Transverse colon (tissue), 4 donors: ENCODE measurements around the gene RTTN.

Experiments
- CTCF ChIP-seq, 5 experiments: fragments of 200-600 bp in 3 of 5; fragments of 450-650 bp in 2 of 5; sonication (generic) in 3 of 5; IDR thresholded peaks; 1 replicate in 2 of 5; 2 replicates in 3 of 5; pipeline ENCODE4 v1.5.1; 2016 to 2017; ENCODE audit warnings: antibody characterized with exemption in 5 of 5, inconsistent platforms in 3 of 5, mild to moderate bottlenecking in 2 of 5, moderate library complexity in 1 of 5
- EP300 ChIP-seq: sonication (generic); formaldehyde crosslinking; IDR thresholded peaks from one replicate; pipeline ENCODE4 v1.6.1; 2017; ENCODE audit warnings: antibody characterized with exemption, low read depth
- POLR2A ChIP-seq: fragments of 450-650 bp; IDR thresholded peaks from one replicate; pipeline ENCODE4 v1.6.1; 2016; ENCODE audit warnings: antibody characterized with exemption, mild to moderate bottlenecking, moderate library complexity
- POLR2AphosphoS5 ChIP-seq, 3 donors: sonication (generic); formaldehyde crosslinking; IDR thresholded peaks; one replicate each; pipeline ENCODE4 v1.6.1; 2016; ENCODE audit warnings: antibody characterized with exemption in 3 of 3

GRCh38 chr18:70132999-70133398, 72.5 kb downstream of the RTTN start:
- TF ChIP-seq POLR2AphosphoS5 (IDR thresholded peaks at IDR 0.05) = peak in 1 of 3 donors; percentile 35
- TF ChIP-seq POLR2A = no peak
- no peak for TF ChIP-seq CTCF (IDR thresholded peaks at IDR 0.05)
- no peak for TF ChIP-seq EP300
